HG03097 (cell line): Measurements from ENCODE around the gene CNN2.
"Not testable (repeated sequence)": the region's sequence is repeated elsewhere in the genome, so short reads cannot be mapped to it uniquely, and the experiment has no call there.

Experiments
- ATAC-seq: cut with Tn5 transposase; IDR thresholded peaks from one replicate; pipeline ENCODE4 v1.9.1; 2021; ENCODE audit not compliant: unreplicated experiment, low FRiP score

Gene CNN2

GRCh38 chr19:1010586-1011510 lies 15.6 kb upstream of the CNN2 start:
- no peak for ATAC-seq

- ATAC-seq: no peak
Measured at GRCh38 chr19:1011831-1012333, 14.5 kb upstream of the CNN2 start.

- ATAC-seq: no peak
Measured at GRCh38 chr19:1012334-1012733, 14.1 kb upstream of the CNN2 start.

GRCh38 chr19:1013218-1013617 lies 13.2 kb upstream of the CNN2 start:
- no peak for ATAC-seq

- ATAC-seq: no peak
Measured at GRCh38 chr19:1014161-1015060, 12.0 kb upstream of the CNN2 start.

GRCh38 chr19:1015061-1015781 lies 11.2 kb upstream of the CNN2 start:
- no peak for ATAC-seq

- ATAC-seq: no peak
Measured at GRCh38 chr19:1015782-1016646, 10.4 kb upstream of the CNN2 start.

GRCh38 chr19:1016647-1017114 lies 9.7 kb upstream of the CNN2 start:
- no peak for ATAC-seq

GRCh38 chr19:1017115-1017905 lies 9.1 kb upstream of the CNN2 start:
- no peak for ATAC-seq

GRCh38 chr19:1017906-1018305 lies 8.5 kb upstream of the CNN2 start:
- ATAC-seq: no peak

- ATAC-seq: no peak
Measured at GRCh38 chr19:1018393-1018792, 8.0 kb upstream of the CNN2 start.

GRCh38 chr19:1018932-1019615 lies 7.3 kb upstream of the CNN2 start:
- ATAC-seq: no peak

GRCh38 chr19:1019616-1019961 lies 6.8 kb upstream of the CNN2 start:
- no peak for ATAC-seq

- no peak for ATAC-seq
Measured at GRCh38 chr19:1019980-1020867, 6.2 kb upstream of the CNN2 start.

GRCh38 chr19:1020868-1021425 lies 5.5 kb upstream of the CNN2 start, which contains the start of gene TMEM259:
TSS of gene TMEM259 (minus strand) at chr19:1021123. CDS start at chr19:1020996, 127 bp downstream.
- ATAC-seq: peak; percentile 84

GRCh38 chr19:1023883-1024188 lies 2.6 kb upstream of the CNN2 start:
- ATAC-seq: not testable (repeated sequence)

- ATAC-seq: not testable (repeated sequence)
Measured at GRCh38 chr19:1025080-1025479, 1.3 kb upstream of the CNN2 start.
